Measurements from ENCODE around the gene CLVS2.

DNA sequence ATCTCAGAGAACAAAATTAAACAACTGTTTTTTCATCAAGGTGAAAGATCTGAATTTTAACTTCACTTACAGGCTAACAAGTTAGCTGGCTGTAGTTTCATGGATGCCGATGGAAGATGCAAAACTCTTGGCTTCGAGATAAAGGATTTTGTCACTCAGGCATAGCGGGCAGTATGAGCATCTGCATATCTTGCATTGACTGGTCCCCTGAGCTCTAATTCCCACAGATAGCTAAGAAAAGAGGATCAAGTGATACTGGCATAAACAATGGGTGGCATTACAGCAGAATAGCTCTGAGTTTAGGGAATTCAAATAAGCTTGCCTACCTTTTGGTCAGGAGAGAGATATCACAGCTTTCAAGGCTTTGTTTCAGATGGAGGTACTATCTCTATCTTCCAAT lies 1.8 kb upstream of the CLVS2 start:
- TF ChIP-seq, protein P1, sequence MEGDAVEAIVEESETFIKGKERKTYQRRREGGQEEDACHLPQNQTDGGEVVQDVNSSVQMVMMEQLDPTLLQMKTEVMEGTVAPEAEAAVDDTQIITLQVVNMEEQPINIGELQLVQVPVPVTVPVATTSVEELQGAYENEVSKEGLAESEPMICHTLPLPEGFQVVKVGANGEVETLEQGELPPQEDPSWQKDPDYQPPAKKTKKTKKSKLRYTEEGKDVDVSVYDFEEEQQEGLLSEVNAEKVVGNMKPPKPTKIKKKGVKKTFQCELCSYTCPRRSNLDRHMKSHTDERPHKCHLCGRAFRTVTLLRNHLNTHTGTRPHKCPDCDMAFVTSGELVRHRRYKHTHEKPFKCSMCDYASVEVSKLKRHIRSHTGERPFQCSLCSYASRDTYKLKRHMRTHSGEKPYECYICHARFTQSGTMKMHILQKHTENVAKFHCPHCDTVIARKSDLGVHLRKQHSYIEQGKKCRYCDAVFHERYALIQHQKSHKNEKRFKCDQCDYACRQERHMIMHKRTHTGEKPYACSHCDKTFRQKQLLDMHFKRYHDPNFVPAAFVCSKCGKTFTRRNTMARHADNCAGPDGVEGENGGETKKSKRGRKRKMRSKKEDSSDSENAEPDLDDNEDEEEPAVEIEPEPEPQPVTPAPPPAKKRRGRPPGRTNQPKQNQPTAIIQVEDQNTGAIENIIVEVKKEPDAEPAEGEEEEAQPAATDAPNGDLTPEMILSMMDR (IDR thresholded peaks at IDR 0.05): no peak
- TF ChIP-seq POLR2A (IDR thresholded peaks at IDR 0.05): no peak
